ENCODE measurements around the gene MOB3A. TPM values are rescaled to one million over a fixed set of nuclear protein-coding genes. Genes with fewer than 3 reads are reported as not detected.

Gene MOB3A
- total and polyA plus RNA-seq, 4 donors: 3.4 to 8.7 (median 6.5) TPM

DNA sequence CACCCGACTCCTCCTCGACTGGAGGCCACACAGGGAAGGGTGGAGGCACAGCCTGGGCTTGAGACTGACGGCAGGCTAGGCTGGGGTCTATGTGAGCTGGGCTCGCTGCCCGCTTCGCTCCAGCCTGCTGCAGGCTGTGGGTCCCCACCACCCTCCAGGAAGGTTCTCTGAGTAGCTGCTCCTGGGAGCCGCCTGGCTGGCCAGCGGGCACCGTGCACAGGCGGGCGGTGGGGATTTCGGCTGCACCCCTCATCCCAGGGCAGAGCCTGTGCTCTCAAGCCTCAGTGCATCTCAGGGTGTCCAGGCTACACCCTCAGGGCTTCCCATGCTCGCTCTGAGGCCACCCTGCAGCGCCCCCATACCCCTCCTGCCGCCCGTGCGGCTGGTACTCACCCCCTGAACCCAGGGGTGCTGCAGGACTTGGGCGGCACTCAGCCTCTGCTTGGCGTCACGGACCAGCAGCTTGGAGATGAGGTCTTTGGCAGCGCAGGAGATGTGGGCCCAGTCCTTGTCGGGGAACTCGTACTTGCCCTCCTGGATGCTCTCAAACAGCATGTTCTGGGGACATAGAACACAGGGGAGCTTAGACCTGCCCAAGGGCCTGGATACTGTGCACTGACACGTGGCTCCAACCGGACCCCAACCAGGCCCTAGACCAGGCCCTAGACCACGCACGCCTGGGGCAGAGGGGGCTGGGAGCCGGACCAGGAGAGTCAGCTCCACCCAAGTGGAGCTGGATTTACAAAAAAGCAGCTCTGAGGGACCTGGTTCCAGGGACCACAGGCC is 55.3 kb downstream of the MOB3A start:
- H3K27ac ChIP-seq (ENCODE audit: low read depth in 1 of 2, low read length in 2 of 2): peak overlapping the region; percentile 87 to 92
- no peak for DNase-seq (ENCODE audit: low spot score)
- H3K4me1 ChIP-seq (ENCODE audit: control insufficient read depth in 4 of 4, insufficient read depth in 4 of 4, low read length in 3 of 4): peaks cover 25 to 53% (median 46%) of the 10 kb centered on the region in 4 donors
- H3K9me3 ChIP-seq (ENCODE audit: control insufficient read depth in 4 of 4, low read length in 3 of 4): peaks cover 0 to 1% (median 0%) of the 10 kb centered on the region in 4 donors
- H3K27me3 ChIP-seq (ENCODE audit: control insufficient read depth in 4 of 4, insufficient read depth in 4 of 4, low read length in 3 of 4): no peaks in the 10 kb centered on the region
- H3K4me3 ChIP-seq (ENCODE audit: low read depth in 1 of 3, low read length in 3 of 3): peak overlapping the region in 1 of 3 donors; percentile 51
- peak overlapping the region; percentile 1 to 15 for H3K9ac ChIP-seq (ENCODE audit: low read depth in 1 of 2, low read length in 2 of 2)
- no peak for TF ChIP-seq SP1 (IDR thresholded peaks at IDR 0.05)
- TF ChIP-seq MAX (IDR thresholded peaks at IDR 0.05): no peak
- 88% methylated on average over 28 of the region's 28 CpGs for WGBS
- peaks cover 6 to 29% (median 19%) of the 10 kb centered on the region in 4 donors for H3K36me3 ChIP-seq (ENCODE audit: control insufficient read depth in 4 of 4, insufficient read depth in 3 of 4, low read depth in 1 of 4, low read length in 3 of 4)

- Histone ChIP-seq H3K4me1 (ENCODE audit: control insufficient read depth in 4 of 4, insufficient read depth in 4 of 4, low read length in 3 of 4) (peaks cover 23 to 46% (median 39%) of the 10 kb centered on the region in 4 donors), H3K9me3 (ENCODE audit: control insufficient read depth in 4 of 4, low read length in 3 of 4) (peaks cover 0 to 8% (median 2%) of the 10 kb centered on the region in 4 donors), H3K9ac (ENCODE audit: low read depth in 1 of 2, low read length in 2 of 2) (no peak overlapping the region), H3K27ac (ENCODE audit: low read depth in 1 of 2, low read length in 2 of 2) (no peak overlapping the region), H3K36me3 (ENCODE audit: control insufficient read depth in 4 of 4, insufficient read depth in 3 of 4, low read depth in 1 of 4, low read length in 3 of 4) (peaks cover 6 to 26% (median 19%) of the 10 kb centered on the region in 4 donors), H3K4me3 (ENCODE audit: low read depth in 1 of 3, low read length in 3 of 3) (no peak overlapping the region), H3K27me3 (ENCODE audit: control insufficient read depth in 4 of 4, insufficient read depth in 4 of 4, low read length in 3 of 4) (no peaks in the 10 kb centered on the region)
- WGBS: 90% methylated on average over 20 of the region's 20 CpGs
- no peak for TF ChIP-seq YY1 (IDR thresholded peaks at IDR 0.05)
- no peak for TF ChIP-seq HNF4G (IDR thresholded peaks at IDR 0.05)
- peak; percentile 34 for DNase-seq (ENCODE audit: low spot score)
Measured at GRCh38 chr19:2039959-2040646, 56.0 kb downstream of the MOB3A start.

- H3K9me3 ChIP-seq (ENCODE audit: control insufficient read depth in 4 of 4, low read length in 3 of 4): peaks cover 0 to 9% (median 2%) of the 10 kb centered on the region in 4 donors
- peaks cover 6 to 25% (median 16%) of the 10 kb centered on the region in 4 donors for H3K36me3 ChIP-seq (ENCODE audit: control insufficient read depth in 4 of 4, insufficient read depth in 3 of 4, low read depth in 1 of 4, low read length in 3 of 4)
- H3K27me3 ChIP-seq (ENCODE audit: control insufficient read depth in 4 of 4, insufficient read depth in 4 of 4, low read length in 3 of 4): no peaks in the 10 kb centered on the region
- H3K27ac ChIP-seq (ENCODE audit: low read depth in 1 of 2, low read length in 2 of 2): no peak overlapping the region
- DNase-seq (ENCODE audit: low spot score): peak; percentile 34
- no peak overlapping the region for H3K9ac ChIP-seq (ENCODE audit: low read depth in 1 of 2, low read length in 2 of 2)
- no peak overlapping the region for H3K4me3 ChIP-seq (ENCODE audit: low read depth in 1 of 3, low read length in 3 of 3)
- WGBS: 74% methylated on average over 30 of the region's 30 CpGs
- peaks cover 22 to 38% (median 32%) of the 10 kb centered on the region in 4 donors for H3K4me1 ChIP-seq (ENCODE audit: control insufficient read depth in 4 of 4, insufficient read depth in 4 of 4, low read length in 3 of 4)
- no peak for TF ChIP-seq REST (IDR thresholded peaks at IDR 0.05)
- TF ChIP-seq NR2F2 (IDR thresholded peaks at IDR 0.05): no peak
- no peak for TF ChIP-seq GABPA (IDR thresholded peaks at IDR 0.05 in 1 of 2, conservative IDR thresholded peaks at IDR 0.05 in 1 of 2)
- no peak for TF ChIP-seq JUND (IDR thresholded peaks at IDR 0.05)
- no peak for TF ChIP-seq ZBTB33 (IDR thresholded peaks at IDR 0.05)
- TF ChIP-seq TAF1 (conservative IDR thresholded peaks at IDR 0.05): no peak
- TF ChIP-seq HNF4G (IDR thresholded peaks at IDR 0.05): no peak
- TF ChIP-seq FOXA1 (IDR thresholded peaks at IDR 0.05): no peak
- TF ChIP-seq RAD21 (IDR thresholded peaks at IDR 0.05): no peak
- TF ChIP-seq YY1 (IDR thresholded peaks at IDR 0.05): no peak
- TF ChIP-seq FOXA2 (IDR thresholded peaks at IDR 0.05): no peak
- TF ChIP-seq MAX (IDR thresholded peaks at IDR 0.05): no peak
- TF ChIP-seq EGR1 (IDR thresholded peaks at IDR 0.05; ENCODE audit: low read depth in 2 of 2): no peak
- TF ChIP-seq SP1 (IDR thresholded peaks at IDR 0.05): no peak
- TF ChIP-seq, protein P1, sequence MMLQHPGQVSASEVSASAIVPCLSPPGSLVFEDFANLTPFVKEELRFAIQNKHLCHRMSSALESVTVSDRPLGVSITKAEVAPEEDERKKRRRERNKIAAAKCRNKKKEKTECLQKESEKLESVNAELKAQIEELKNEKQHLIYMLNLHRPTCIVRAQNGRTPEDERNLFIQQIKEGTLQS (IDR thresholded peaks at IDR 0.05): no peak
- no peak for TF ChIP-seq RXRA (IDR thresholded peaks at IDR 0.05)
- TF ChIP-seq HNF4A (conservative IDR thresholded peaks at IDR 0.05): no peak
Measured at GRCh38 chr19:2039089-2039958, 56.8 kb downstream of the MOB3A start.
